IPS DF 6.9 (cell line): ENCODE data around the gene NLRP6.

ENCODE experiments used
- DNase-seq: peaks from one replicate; pipeline ENCODE4 v3.0.0-alpha.2; 2013; ENCODE audit warnings: low read depth, low spot score
- H3K27ac ChIP-seq: one replicate; pipeline ENCODE4 v1.5.1; 2013; ENCODE audit warnings: low read length, control low read depth
- H3K27me3 ChIP-seq: 2 replicates; pipeline ENCODE4 v1.6.1; 2013; ENCODE audit warnings: mild to moderate bottlenecking, low read length; ENCODE audit not compliant: control insufficient read depth, insufficient read depth
- H3K36me3 ChIP-seq: 2 replicates; pipeline ENCODE4 v1.6.1; 2013; ENCODE audit warnings: low read length; ENCODE audit not compliant: control insufficient read depth, insufficient read depth
- H3K4me1 ChIP-seq: 2 replicates; pipeline ENCODE4 v1.6.1; 2013; ENCODE audit warnings: low read length; ENCODE audit not compliant: control insufficient read depth, insufficient read depth
- H3K4me3 ChIP-seq: 2 replicates; pipeline ENCODE4 v1.5.1; 2013; ENCODE audit warnings: mild to moderate bottlenecking, low read length
- H3K9me3 ChIP-seq: 2 replicates; pipeline ENCODE4 v1.6.1; 2013; ENCODE audit warnings: low read length, inconsistent platforms; ENCODE audit not compliant: control insufficient read depth, insufficient read depth
- WGBS: extraction: QIAGEN DNeasy Blood & Tissue Kit; methylation state at CpG from one replicate; pipeline ENCODE4 v1.1.7; 2013; ENCODE audit warnings: mixed read lengths, missing lambda C conversion rate; ENCODE audit not compliant: insufficient read length, insufficient coverage; 5-methylcytosine and 5-hydroxymethylcytosine counted together

Gene NLRP6

GRCh38 chr11:289398-289711 is 11.1 kb downstream of the NLRP6 start:
- Histone ChIP-seq H3K9me3 (no peaks in the 10 kb centered on the region), H3K27me3 (peaks cover 3% of the 10 kb centered on the region; the same call in 1 of the 2 replicates), H3K4me1 (peaks cover 9% of the 10 kb centered on the region), H3K4me3 (peak overlapping the region; percentile 10; the same call in 1 of the 2 replicates), H3K36me3 (peaks cover 14% of the 10 kb centered on the region), H3K27ac (no peak overlapping the region)
- DNase-seq = no peak
- no CpG with 5 or more reads among the region's 14 CpGs for WGBS

GRCh38 chr11:289712-290620 is 11.8 kb downstream of the NLRP6 start:
- Histone ChIP-seq H3K9me3 (no peaks in the 10 kb centered on the region), H3K4me3 (no peak overlapping the region), H3K27ac (no peak overlapping the region), H3K4me1 (peaks cover 9% of the 10 kb centered on the region), H3K27me3 (peaks cover 3% of the 10 kb centered on the region; the same call in 1 of the 2 replicates), H3K36me3 (peaks cover 19% of the 10 kb centered on the region)
- DNase-seq = no peak
- no CpG with 5 or more reads among the region's 48 CpGs for WGBS

- no CpG with 5 or more reads among the region's 13 CpGs for WGBS
- no peak overlapping the region for H3K27ac ChIP-seq
- no peak overlapping the region for H3K4me3 ChIP-seq
- DNase-seq = no peak
- H3K9me3 ChIP-seq = no peaks in the 10 kb centered on the region
- peaks cover 9% of the 10 kb centered on the region for H3K4me1 ChIP-seq
- H3K36me3 ChIP-seq = peaks cover 19% of the 10 kb centered on the region
- H3K27me3 ChIP-seq = peaks cover 3% of the 10 kb centered on the region; the same call in 1 of the 2 replicates
Observed at GRCh38 chr11:290621-291231, 12.5 kb downstream of the NLRP6 start.

GRCh38 chr11:291281-292210 is 13.3 kb downstream of the NLRP6 start:
- H3K4me3 ChIP-seq = no peak overlapping the region
- no peak overlapping the region for H3K27ac ChIP-seq
- H3K36me3 ChIP-seq = peaks cover 19% of the 10 kb centered on the region
- H3K9me3 ChIP-seq = no peaks in the 10 kb centered on the region
- DNase-seq = no peak
- peaks cover 9% of the 10 kb centered on the region for H3K4me1 ChIP-seq
- peaks cover 3% of the 10 kb centered on the region; the same call in 1 of the 2 replicates for H3K27me3 ChIP-seq
- no CpG with 5 or more reads among the region's 44 CpGs for WGBS

GRCh38 chr11:292211-293121 is 14.3 kb downstream of the NLRP6 start:
- DNase-seq = no peak
- Histone ChIP-seq H3K4me1 (peaks cover 7% of the 10 kb centered on the region), H3K4me3 (no peak overlapping the region), H3K36me3 (peaks cover 19% of the 10 kb centered on the region), H3K27me3 (peaks cover 3% of the 10 kb centered on the region; the same call in 1 of the 2 replicates), H3K9me3 (no peaks in the 10 kb centered on the region), H3K27ac (no peak overlapping the region)
- WGBS = no CpG with 5 or more reads among the region's 29 CpGs

GRCh38 chr11:293271-293851 is 15.2 kb downstream of the NLRP6 start:
- H3K36me3 ChIP-seq = peaks cover 19% of the 10 kb centered on the region
- H3K27ac ChIP-seq = no peak overlapping the region
- H3K4me3 ChIP-seq = no peak overlapping the region
- peaks cover 7% of the 10 kb centered on the region for H3K4me1 ChIP-seq
- H3K27me3 ChIP-seq = peaks cover under 1% of the 10 kb centered on the region; the same call in 1 of the 2 replicates
- no peaks in the 10 kb centered on the region for H3K9me3 ChIP-seq
- no CpG with 5 or more reads among the region's 18 CpGs for WGBS
- no peak for DNase-seq

GRCh38 chr11:293852-294661 is 15.8 kb downstream of the NLRP6 start:
- no peak overlapping the region for H3K27ac ChIP-seq
- DNase-seq = no peak
- no peaks in the 10 kb centered on the region for H3K27me3 ChIP-seq
- no peaks in the 10 kb centered on the region for H3K9me3 ChIP-seq
- H3K4me1 ChIP-seq = peaks cover 7% of the 10 kb centered on the region
- H3K36me3 ChIP-seq = peaks cover 19% of the 10 kb centered on the region
- WGBS = no CpG with 5 or more reads among the region's 27 CpGs
- H3K4me3 ChIP-seq = no peak overlapping the region

GRCh38 chr11:294780-295179 is 16.6 kb downstream of the NLRP6 start:
- DNase-seq = no peak
- Histone ChIP-seq H3K27ac (no peak overlapping the region), H3K27me3 (no peaks in the 10 kb centered on the region), H3K4me1 (peaks cover 9% of the 10 kb centered on the region), H3K36me3 (peaks cover 19% of the 10 kb centered on the region), H3K4me3 (no peak overlapping the region), H3K9me3 (no peaks in the 10 kb centered on the region)
- no CpG with 5 or more reads among the region's 16 CpGs for WGBS
